Endothelial cell of umbilical vein (primary cell): ENCODE data around the gene OR2AE1. TPM values are rescaled to one million over a fixed set of nuclear protein-coding genes. Genes with fewer than 3 reads are reported as not detected.

Experiments used
- BruUV-seq: library from RNA; stranded (reverse); fragments of 400-500 nt; replicated peaks from 2 replicates; lab custom pipeline; 2021; lab: Mats Ljungman, UMichigan
- CTCF ChIA-PET: fragments of 300-600, 350-600 bp; sonication (Branson Sonifier 250); formaldehyde crosslinking; loops from one replicate; lab custom pipeline; 2021; ENCODE audit warnings: antibody characterized with exemption, inconsistent platforms; lab: Charles Lee
- POLR2A ChIA-PET: fragments of 300-600, 350-600 bp; sonication (Branson Sonifier 250); formaldehyde crosslinking; loops from one replicate; lab custom pipeline; 2021; ENCODE audit warnings: antibody characterized with exemption, inconsistent platforms; lab: Charles Lee
- DNase-seq: peaks from one replicate; pipeline ENCODE4 v3.0.0-alpha.2; 2011; ENCODE audit warnings: low read depth, low spot score
- FAIRE-seq: peaks from 2 replicates; lab custom pipeline; 2011; peaks lifted over from hg19 to GRCh38; lab: Jason Lieb, UNC
- H2AFZ ChIP-seq: 2 replicates; pipeline ENCODE4 v1.6.0; 2012; ENCODE audit warnings: low read depth, low read length, control low read depth, inconsistent platforms
- H3K27ac ChIP-seq: 2 replicates; pipeline ENCODE4 v1.5.1; 2011; ENCODE audit warnings: low read depth, mild to moderate bottlenecking, control low read depth, low read length, moderate library complexity; ENCODE audit not compliant: insufficient read depth
- H3K27me3 ChIP-seq, 2 experiments: 2 replicates each; pipeline versions ENCODE4 v1.6.0 to v1.6.1; 2011; ENCODE audit warnings: low read length in 2 of 2, mixed read lengths in 1 of 2; ENCODE audit not compliant: control insufficient read depth in 2 of 2, insufficient read depth in 2 of 2
- H3K36me3 ChIP-seq, 2 experiments: 2 replicates in 1 of 2; 3 replicates in 1 of 2; pipeline ENCODE4 v1.5.1; 2011; ENCODE audit warnings: low read length in 2 of 2, mild to moderate bottlenecking in 1 of 2, moderate library complexity in 1 of 2; ENCODE audit not compliant: control insufficient read depth in 2 of 2, insufficient read depth in 2 of 2; ENCODE audit errors: extremely low read depth in 1 of 2
- H3K4me1 ChIP-seq: 3 replicates; pipeline ENCODE4 v1.5.1; 2011; ENCODE audit warnings: mild to moderate bottlenecking, low read length; ENCODE audit not compliant: control insufficient read depth, insufficient read depth; ENCODE audit errors: extremely low read depth
- H3K4me2 ChIP-seq: 2 replicates; pipeline ENCODE4 v1.6.1; 2011; ENCODE audit warnings: low read length, control low read depth, mixed read lengths; ENCODE audit not compliant: insufficient read depth
- H3K4me3 ChIP-seq, 3 experiments: fragments of 200-600 bp in 1 of 3; sonication (generic), shearing (Covaris generic) in 1 of 3; replicated peaks in 1 of 3; 2 replicates each; pipeline ENCODE4 v1.5.1; 2011 to 2016; ENCODE audit warnings: control low read depth in 3 of 3, low read length in 3 of 3, mild to moderate bottlenecking in 2 of 3, inconsistent platforms in 1 of 3, low read depth in 1 of 3, moderate library complexity in 1 of 3; ENCODE audit not compliant: insufficient read depth in 1 of 3
- H3K79me2 ChIP-seq: 2 replicates; pipeline ENCODE4 v1.6.0; 2012; ENCODE audit warnings: low read length, inconsistent platforms; ENCODE audit not compliant: control insufficient read depth, insufficient read depth
- H3K9ac ChIP-seq: replicated peaks from 2 replicates; pipeline ENCODE3; 2011; ENCODE audit warnings: low read length, control low read depth; ENCODE audit not compliant: insufficient read depth; ENCODE audit errors: extremely low read depth
- H3K9me1 ChIP-seq: replicated peaks from 3 replicates; pipeline ENCODE4 v1.6.0; 2011; ENCODE audit warnings: mild to moderate bottlenecking, low read length; ENCODE audit not compliant: control insufficient read depth, insufficient read depth; ENCODE audit errors: extremely low read depth
- H3K9me3 ChIP-seq: replicated peaks from 2 replicates; pipeline ENCODE4 v1.5.1; 2012; ENCODE audit warnings: low read length, inconsistent platforms; ENCODE audit not compliant: control insufficient read depth, insufficient read depth
- H4K20me1 ChIP-seq: replicated peaks from 2 replicates; pipeline ENCODE3; 2011; ENCODE audit warnings: mild to moderate bottlenecking, low read length; ENCODE audit not compliant: control insufficient read depth, insufficient read depth; ENCODE audit errors: extremely low read depth
- EZH2 ChIP-seq: IDR thresholded peaks from 2 replicates; pipeline ENCODE4 v1.6.1; 2012; ENCODE audit warnings: borderline replicate concordance, low read depth, mild to moderate bottlenecking, moderate library complexity, low read length, inconsistent platforms; ENCODE audit not compliant: severe bottlenecking
- FOS ChIP-seq: IDR thresholded peaks from 2 replicates; pipeline ENCODE4 v1.6.1; 2011; ENCODE audit warnings: mild to moderate bottlenecking, low read length, moderate library complexity, borderline replicate concordance; ENCODE audit not compliant: insufficient read depth
- GATA2 ChIP-seq: IDR thresholded peaks from 2 replicates; pipeline ENCODE4 v1.7.0; 2011; ENCODE audit warnings: low read depth, mild to moderate bottlenecking, moderate library complexity, mixed read lengths, low read length; ENCODE audit not compliant: insufficient read length, insufficient read depth
- JUN ChIP-seq: IDR thresholded peaks from 2 replicates; pipeline ENCODE4 v1.6.1; 2011; ENCODE audit warnings: borderline replicate concordance, low read depth; ENCODE audit not compliant: insufficient read length, insufficient read depth
- MYC ChIP-seq: IDR thresholded peaks from one replicate; pipeline ENCODE4 v1.6.1; 2011; ENCODE audit warnings: mild to moderate bottlenecking, low read depth, low read length
- POLR2A ChIP-seq: IDR thresholded peaks from 2 replicates; pipeline ENCODE4 v1.6.1; 2012; ENCODE audit warnings: low read depth, mild to moderate bottlenecking, control low read depth, low read length
- POLR2AphosphoS5 ChIP-seq: IDR thresholded peaks from 2 replicates; pipeline ENCODE4 v1.6.1; 2012; ENCODE audit warnings: low read depth, mild to moderate bottlenecking, control low read depth, low read length, moderate library complexity; ENCODE audit not compliant: insufficient read depth
- dilution Hi-C: fragments of 300-500 bp; cut with MboI; formaldehyde crosslinking; loops from one replicate; pipeline ENCODE4 v1.15.0; 2019; ENCODE audit warnings: low sequenced_read_pairs; ENCODE audit not compliant: extremely low pct_ligation_motif_present
- intact Hi-C: fragments of 100-400 bp; cut with micrococcal nuclease; formaldehyde crosslinking; loops from one replicate; pipeline ENCODE4 v1.10.0; 2022
- polyA plus RNA-seq, 4 experiments: library from polyadenylated mRNA; depleted of rRNA in 3 of 4; stranded (reverse) in 3 of 4; unstranded in 1 of 4; fragments of >200 nt; gene quantifications; 2 replicates each; pipeline versions ENCODE4 v1.2.1 to v1.2.3, GENCODE V29; 2011 to 2012; ENCODE audit warnings: missing spikeins in 1 of 4
- total RNA-seq: library from RNA; stranded (reverse); gene quantifications from 2 replicates; pipeline ENCODE4 v1.2.3, GENCODE V29; 2021
- TF ChIP-seq, protein P1 (sequence below): IDR thresholded peaks from 2 replicates; pipeline ENCODE4 v1.6.1; 2011; ENCODE audit not compliant: insufficient read depth, insufficient read length
- TF ChIP-seq, protein P2 (sequence below), 2 donors: IDR thresholded peaks; 1 replicate in 1 of 2; 2 replicates in 1 of 2; pipeline ENCODE4 v1.5.1; 2011; ENCODE audit warnings: low read length in 2 of 2, mild to moderate bottlenecking in 2 of 2, moderate library complexity in 2 of 2, control low read depth in 1 of 2, inconsistent platforms in 1 of 2, low read depth in 1 of 2; ENCODE audit not compliant: insufficient read depth in 1 of 2; ENCODE audit errors: extremely low read depth in 1 of 2

The OR2AE1 gene
- total and polyA plus RNA-seq, 2 donors (not counting 3 experiments of a cell fraction or from before 2014, with no cell fraction given), result 0.18 TPM; not detected in 1

DNA sequence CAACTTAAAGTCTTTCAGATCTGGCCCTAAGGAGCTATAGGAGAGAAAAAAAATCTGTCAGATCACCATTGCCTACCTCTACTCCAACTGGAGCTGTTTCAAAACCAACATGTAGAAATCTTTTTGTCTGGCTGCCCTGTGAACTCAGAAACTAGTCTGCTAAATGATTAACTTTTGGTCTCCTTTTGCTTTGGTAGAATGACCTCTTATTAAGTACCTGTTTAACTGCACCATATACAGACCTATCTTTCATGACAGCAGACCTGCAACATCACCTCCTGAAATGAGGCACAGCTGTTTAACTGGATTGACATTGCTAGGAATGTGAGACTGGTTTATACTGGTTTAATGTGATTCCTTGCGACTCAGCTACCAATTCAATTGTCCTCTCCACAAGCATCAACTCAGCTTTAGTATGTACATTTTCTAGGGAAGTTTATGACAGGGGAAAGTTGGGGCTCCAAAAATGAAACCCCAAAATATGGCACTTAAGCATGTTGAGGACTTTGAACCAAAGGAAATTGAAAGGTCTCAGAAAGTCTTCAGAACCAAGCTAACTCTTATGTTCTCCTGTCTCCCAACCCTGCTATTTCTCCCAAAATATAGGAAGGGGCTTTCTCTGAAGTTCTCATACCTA is 47.2 kb downstream of the OR2AE1 start:
- H3K4me2 ChIP-seq, result no peak overlapping the region
- H3K9me3 ChIP-seq, result no peaks in the 10 kb centered on the region
- dilution Hi-C loops, result no loop called here
- H3K9me1 ChIP-seq, result no peaks in the 10 kb centered on the region
- no peaks in the 10 kb centered on the region for H4K20me1 ChIP-seq
- CTCF ChIA-PET, result interaction anchor here (1.0 kb wide), 1 partner anchor 10 kb away, joined by 3 read pairs; no protein-coding TSS in a partner anchor
- H3K27me3 ChIP-seq, result peaks cover 17 to 25% of the 10 kb centered on the region in 2 experiments
- BruUV-seq, result no TSS peak
- FAIRE-seq (no peak), DNase-seq (no peak)
- H3K4me3 ChIP-seq, result no peak overlapping the region
- H2AFZ ChIP-seq, result no peak overlapping the region
- intact Hi-C loops, result no loop called here
- TF ChIP-seq GATA2, result no peak
- POLR2A ChIA-PET, result no interaction called here
- H3K4me1 ChIP-seq, result no peaks in the 10 kb centered on the region
- H3K9ac ChIP-seq, result no peak overlapping the region
- H3K36me3 ChIP-seq, result no peaks in the 10 kb centered on the region
- no peaks in the 10 kb centered on the region for H3K79me2 ChIP-seq
- no peak overlapping the region for H3K27ac ChIP-seq

DNA sequence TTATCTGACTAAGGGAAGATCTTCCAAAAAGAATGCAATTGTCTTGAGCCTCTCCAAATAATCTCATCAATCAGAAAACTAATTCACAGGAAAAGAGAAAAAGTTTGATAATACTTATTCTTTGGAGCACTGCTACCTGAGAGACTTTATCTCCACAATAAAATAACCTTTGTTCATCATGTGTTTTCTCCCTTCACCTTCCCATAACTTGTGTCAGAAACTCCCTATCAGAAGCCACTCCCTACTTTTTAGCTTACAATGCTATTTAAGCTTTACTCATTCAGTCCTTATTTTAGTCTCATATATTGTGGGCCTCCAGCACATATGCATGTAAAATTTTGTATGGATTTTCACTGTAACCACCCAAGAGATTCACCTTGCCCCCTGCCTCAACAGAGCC is 48.0 kb downstream of the OR2AE1 start:
- dilution Hi-C loops (no loop called here), intact Hi-C loops (no loop called here)
- Histone ChIP-seq H3K4me1 (no peaks in the 10 kb centered on the region), H3K9me1 (no peaks in the 10 kb centered on the region), H3K79me2 (no peaks in the 10 kb centered on the region), H3K9me3 (no peaks in the 10 kb centered on the region), H3K4me3 (no peak overlapping the region), H3K36me3 (no peaks in the 10 kb centered on the region), H3K4me2 (no peak overlapping the region), H3K9ac (no peak overlapping the region), H3K27ac (no peak overlapping the region), H4K20me1 (no peaks in the 10 kb centered on the region), H3K27me3 (peaks cover 11 to 17% of the 10 kb centered on the region in 2 experiments), H2AFZ (no peak overlapping the region)
- BruUV-seq, result no TSS peak
- no peak for FAIRE-seq
- ChIA-PET POLR2A (no interaction called here), CTCF (no interaction called here)
- TF ChIP-seq, protein P1, sequence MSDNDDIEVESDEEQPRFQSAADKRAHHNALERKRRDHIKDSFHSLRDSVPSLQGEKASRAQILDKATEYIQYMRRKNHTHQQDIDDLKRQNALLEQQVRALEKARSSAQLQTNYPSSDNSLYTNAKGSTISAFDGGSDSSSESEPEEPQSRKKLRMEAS, result no peak
- no peak for TF ChIP-seq POLR2A
- TF ChIP-seq, protein P2, sequence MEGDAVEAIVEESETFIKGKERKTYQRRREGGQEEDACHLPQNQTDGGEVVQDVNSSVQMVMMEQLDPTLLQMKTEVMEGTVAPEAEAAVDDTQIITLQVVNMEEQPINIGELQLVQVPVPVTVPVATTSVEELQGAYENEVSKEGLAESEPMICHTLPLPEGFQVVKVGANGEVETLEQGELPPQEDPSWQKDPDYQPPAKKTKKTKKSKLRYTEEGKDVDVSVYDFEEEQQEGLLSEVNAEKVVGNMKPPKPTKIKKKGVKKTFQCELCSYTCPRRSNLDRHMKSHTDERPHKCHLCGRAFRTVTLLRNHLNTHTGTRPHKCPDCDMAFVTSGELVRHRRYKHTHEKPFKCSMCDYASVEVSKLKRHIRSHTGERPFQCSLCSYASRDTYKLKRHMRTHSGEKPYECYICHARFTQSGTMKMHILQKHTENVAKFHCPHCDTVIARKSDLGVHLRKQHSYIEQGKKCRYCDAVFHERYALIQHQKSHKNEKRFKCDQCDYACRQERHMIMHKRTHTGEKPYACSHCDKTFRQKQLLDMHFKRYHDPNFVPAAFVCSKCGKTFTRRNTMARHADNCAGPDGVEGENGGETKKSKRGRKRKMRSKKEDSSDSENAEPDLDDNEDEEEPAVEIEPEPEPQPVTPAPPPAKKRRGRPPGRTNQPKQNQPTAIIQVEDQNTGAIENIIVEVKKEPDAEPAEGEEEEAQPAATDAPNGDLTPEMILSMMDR (IDR thresholded peaks at IDR 0.05; ENCODE audit: extremely low read depth in 1 of 2, insufficient read depth in 1 of 2, low read depth in 1 of 2, low read length in 2 of 2), result no peak
- no peak for TF ChIP-seq FOS
- TF ChIP-seq EZH2, result no peak
- no peak for TF ChIP-seq GATA2
- TF ChIP-seq POLR2AphosphoS5, result no peak
- no peak for TF ChIP-seq JUN
- no peak for TF ChIP-seq MYC
- no peak for DNase-seq
